GM10266 (cell line): ENCODE data around the gene ATP1B3.
A peak's percentile ranks its signal among the peaks of the same experiment; 100 is the strongest.
"Not testable (repeated sequence)": the region's sequence is repeated elsewhere in the genome, so short reads cannot be mapped to it uniquely, and the experiment has no call there.

Experiments used
- DNase-seq: peaks from one replicate; pipeline ENCODE4 v3.0.0; 2012; ENCODE audit errors: extremely low spot score
- CTCF ChIP-seq: IDR thresholded peaks from 2 replicates; pipeline ENCODE4 v1.5.1; 2012; ENCODE audit warnings: mild to moderate bottlenecking, low read depth; ENCODE audit not compliant: control insufficient read depth, insufficient read depth; ENCODE audit errors: missing control alignments

ATP1B3 gene

GRCh38 chr3:141840737-141841544, 35.5 kb upstream of the ATP1B3 start:
- DNase-seq = no peak
- TF ChIP-seq CTCF = no peak

GRCh38 chr3:141844108-141844507, 32.3 kb upstream of the ATP1B3 start:
- TF ChIP-seq CTCF = no peak
- no peak for DNase-seq

GRCh38 chr3:141844812-141845211, 31.6 kb upstream of the ATP1B3 start:
- no peak for TF ChIP-seq CTCF
- DNase-seq = no peak

DNA sequence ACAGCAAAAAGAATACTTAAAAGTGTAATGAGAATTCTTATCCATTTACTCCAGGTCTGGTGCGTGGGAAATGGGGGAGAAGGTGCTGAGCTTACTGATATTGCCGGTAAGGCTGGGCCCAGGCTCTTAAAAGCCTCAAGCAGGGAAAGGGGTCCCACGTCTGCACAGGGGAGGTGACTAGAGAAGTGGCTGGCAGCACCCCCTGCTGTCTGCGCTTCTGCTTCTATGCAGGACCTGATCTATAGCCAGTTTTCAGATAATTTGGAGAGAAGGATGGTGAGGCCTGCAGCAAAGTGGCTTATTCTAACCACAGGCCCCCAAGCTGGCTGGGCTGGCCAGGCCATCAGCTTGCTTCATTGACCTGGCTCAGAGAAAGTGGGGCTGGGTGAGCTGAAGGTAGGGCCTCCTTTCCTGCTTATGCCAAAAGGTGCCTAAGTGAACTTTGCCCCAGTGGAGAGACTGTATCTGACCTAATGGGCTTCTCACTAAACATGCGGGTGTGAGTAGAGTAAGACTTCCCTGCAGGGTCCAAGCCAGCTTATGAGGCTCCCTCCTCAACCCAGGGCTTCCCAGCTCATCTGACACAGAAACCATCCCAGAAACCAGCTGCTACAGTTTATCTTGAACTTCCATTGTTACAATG, 30.9 kb upstream of the ATP1B3 start:
- TF ChIP-seq CTCF = peak; percentile 25
- no peak for DNase-seq

- no peak for TF ChIP-seq CTCF
- no peak for DNase-seq
Measured at GRCh38 chr3:141846050-141846433, 30.4 kb upstream of the ATP1B3 start.

- not testable (repeated sequence) for DNase-seq
Measured at GRCh38 chr3:141848159-141848748, 28.2 kb upstream of the ATP1B3 start.

DNA sequence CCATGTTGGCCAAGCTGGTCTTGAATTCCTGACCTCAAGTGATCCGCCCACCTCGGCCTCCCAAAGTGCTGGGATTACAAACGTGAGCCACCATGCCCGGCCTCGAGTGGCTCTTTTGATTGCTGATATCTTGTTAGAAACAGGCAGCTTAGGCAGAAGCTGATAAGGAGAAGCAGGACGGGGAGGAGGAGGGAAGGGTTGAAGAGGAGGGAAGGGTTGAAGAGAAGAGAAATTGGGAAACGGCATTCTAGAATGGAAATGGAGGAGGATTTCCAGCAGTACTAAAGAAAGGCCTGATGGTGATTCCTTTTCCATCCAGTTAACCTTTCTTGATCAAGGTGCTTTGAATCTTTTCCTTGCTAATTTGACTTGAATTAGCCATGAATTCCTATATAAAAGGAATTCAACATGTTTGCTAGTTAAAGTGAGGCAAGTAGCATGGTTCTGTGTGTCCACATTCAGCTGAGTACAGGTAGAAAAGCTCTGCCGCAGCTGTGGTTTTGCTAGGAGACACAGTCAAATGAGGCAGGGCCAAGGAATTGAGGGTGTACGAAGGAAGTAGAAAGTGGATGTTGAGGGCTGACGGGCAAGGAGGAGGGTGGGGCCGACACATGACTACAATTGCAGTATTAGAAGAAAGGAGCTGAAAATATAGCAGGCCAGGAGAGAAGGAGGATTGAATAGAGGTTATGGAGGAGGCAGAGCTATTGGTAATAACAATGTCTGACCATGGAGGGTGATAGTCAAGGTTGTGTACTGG, 27.2 kb upstream of the ATP1B3 start:
- no peak for TF ChIP-seq CTCF
- DNase-seq = no peak
